SU-DHL-6 (cell line): ENCODE measurements around the gene NUBP2.

Experiments
- EZH2phosphoT487 ChIP-seq: fragments of 200-600 bp; sonication (generic), shearing (Covaris generic); conservative IDR thresholded peaks from 2 replicates; pipeline ENCODE4 v1.6.1; 2018; ENCODE audit warnings: mild to moderate bottlenecking, antibody characterized with exemption, low read length, moderate library complexity, mixed read lengths
- TF ChIP-seq, protein P1 (sequence below): fragments of 200-600 bp; sonication (generic); IDR thresholded peaks from one replicate; pipeline ENCODE4 v1.5.1; 2017; ENCODE audit warnings: antibody characterized with exemption, mild to moderate bottlenecking, low read length, moderate library complexity; ENCODE audit not compliant: insufficient read depth, poor library complexity, severe bottlenecking

DNA sequence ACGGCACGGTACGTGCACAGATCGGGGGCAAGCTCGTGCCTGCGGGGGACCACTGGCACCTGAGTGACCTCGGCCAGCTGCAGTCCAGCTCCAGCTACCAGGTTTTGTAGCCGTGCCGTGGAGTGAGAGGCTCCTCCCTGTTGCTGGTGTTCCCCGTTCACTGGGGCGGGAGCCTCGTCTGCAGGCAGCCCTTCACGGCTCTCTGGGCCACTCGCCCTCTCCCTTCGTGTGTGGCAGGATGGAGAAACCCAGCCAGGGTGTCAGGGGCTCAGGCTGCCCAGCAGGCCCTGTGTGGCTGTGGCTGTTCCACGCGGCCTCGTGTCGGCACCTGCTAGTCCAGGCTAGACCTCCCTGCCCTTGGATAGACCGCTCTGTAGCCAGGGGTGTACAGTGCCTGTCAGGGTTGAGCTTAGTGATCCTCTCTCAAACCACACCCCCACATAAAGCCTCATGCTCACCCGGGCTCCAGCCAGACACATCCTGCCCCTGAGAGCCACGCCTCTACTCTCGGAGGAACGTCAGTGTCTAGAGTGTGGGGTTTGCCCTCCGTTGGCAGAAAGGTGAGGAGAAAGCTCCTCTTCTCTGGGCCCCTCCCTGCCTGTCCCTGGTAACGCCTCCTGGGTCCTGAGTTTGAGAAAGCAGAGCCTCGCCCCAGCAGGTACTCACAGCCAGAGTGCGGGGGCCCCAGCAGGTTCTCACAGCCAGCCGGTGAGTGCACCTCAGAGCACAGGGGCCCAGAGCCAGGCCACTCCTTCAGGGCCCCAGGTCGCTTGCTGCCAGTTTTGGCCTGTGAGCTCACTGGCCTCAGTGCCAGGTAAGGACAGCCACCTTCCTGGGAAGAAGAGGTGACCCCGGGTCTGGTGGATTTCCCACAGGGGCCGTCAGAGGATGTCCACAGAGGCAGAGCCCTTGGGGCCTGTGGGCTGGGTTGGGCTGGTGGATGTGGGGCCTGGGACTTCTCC lies 39.1 kb upstream of the NUBP2 start:
- TF ChIP-seq, protein P1, sequence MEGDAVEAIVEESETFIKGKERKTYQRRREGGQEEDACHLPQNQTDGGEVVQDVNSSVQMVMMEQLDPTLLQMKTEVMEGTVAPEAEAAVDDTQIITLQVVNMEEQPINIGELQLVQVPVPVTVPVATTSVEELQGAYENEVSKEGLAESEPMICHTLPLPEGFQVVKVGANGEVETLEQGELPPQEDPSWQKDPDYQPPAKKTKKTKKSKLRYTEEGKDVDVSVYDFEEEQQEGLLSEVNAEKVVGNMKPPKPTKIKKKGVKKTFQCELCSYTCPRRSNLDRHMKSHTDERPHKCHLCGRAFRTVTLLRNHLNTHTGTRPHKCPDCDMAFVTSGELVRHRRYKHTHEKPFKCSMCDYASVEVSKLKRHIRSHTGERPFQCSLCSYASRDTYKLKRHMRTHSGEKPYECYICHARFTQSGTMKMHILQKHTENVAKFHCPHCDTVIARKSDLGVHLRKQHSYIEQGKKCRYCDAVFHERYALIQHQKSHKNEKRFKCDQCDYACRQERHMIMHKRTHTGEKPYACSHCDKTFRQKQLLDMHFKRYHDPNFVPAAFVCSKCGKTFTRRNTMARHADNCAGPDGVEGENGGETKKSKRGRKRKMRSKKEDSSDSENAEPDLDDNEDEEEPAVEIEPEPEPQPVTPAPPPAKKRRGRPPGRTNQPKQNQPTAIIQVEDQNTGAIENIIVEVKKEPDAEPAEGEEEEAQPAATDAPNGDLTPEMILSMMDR = no peak
- TF ChIP-seq EZH2phosphoT487 = no peak
